H1 (cell line): ENCODE measurements around the gene SUB1. TPM values are rescaled to one million over a fixed set of nuclear protein-coding genes. Genes with fewer than 3 reads are reported as not detected.

ENCODE experiments used
- BRCA1 ChIP-seq: IDR thresholded peaks from 2 replicates; pipeline ENCODE4 v1.6.1; 2012; ENCODE audit warnings: low read depth, low read length, improper control_type of control experiment
- EZH2 ChIP-seq: fragments of 200-600 bp; sonication (generic); IDR thresholded peaks from 2 replicates; pipeline ENCODE4 v1.7.1; 2012; ENCODE audit warnings: low read depth, mild to moderate bottlenecking, moderate library complexity, low read length, inconsistent platforms; ENCODE audit not compliant: severe bottlenecking
- GABPA ChIP-seq: IDR thresholded peaks from 2 replicates; pipeline ENCODE4 v1.6.1; 2011; ENCODE audit warnings: mild to moderate bottlenecking, low read length, moderate library complexity, borderline replicate concordance; ENCODE audit not compliant: insufficient read depth
- PHF8 ChIP-seq: fragments of 200-600 bp; sonication (generic); conservative IDR thresholded peaks from 2 replicates; pipeline ENCODE4 v1.7.1; 2012; ENCODE audit warnings: low read depth, mild to moderate bottlenecking, inconsistent platforms, low read length, moderate library complexity
- POU5F1 ChIP-seq: IDR thresholded peaks from 2 replicates; pipeline ENCODE4 v1.6.1; 2011; ENCODE audit warnings: low read depth, mild to moderate bottlenecking, low read length, moderate library complexity
- SUZ12 ChIP-seq: fragments of 200-600 bp; sonication (generic); IDR thresholded peaks from 2 replicates; pipeline ENCODE4 v1.6.1; 2012; ENCODE audit warnings: mild to moderate bottlenecking, inconsistent platforms, low read length, moderate library complexity, mixed read lengths
- polyA plus RNA-seq, 7 experiments: library from polyadenylated mRNA; depleted of rRNA in 3 of 7; stranded (reverse) in 5 of 7; unstranded in 2 of 7; fragments of >200 nt in 5 of 7; fragments of 200-250 nt in 2 of 7; gene quantifications; 1 replicate in 5 of 7; 2 replicates in 1 of 7; 4 replicates in 1 of 7; pipeline versions ENCODE4 v1.2.1 to v1.2.3, GENCODE V29; 2011 to 2013; ENCODE audit warnings: missing spikeins in 2 of 7, mixed read lengths in 2 of 7
- total RNA-seq: library from RNA; stranded (reverse); fragmentation: NEBNext Ultra II Directional; extraction: Animal tissue kit (Norgen Biotek cat#: 25700); gene quantifications from 2 replicates; pipeline ENCODE4 v1.2.1, GENCODE V29; 2021

SUB1 gene
- total and polyA plus RNA-seq, 2 of the 8 experiments (the other 6 are each of a cell fraction or from before 2014, with no cell fraction given), result 83.9 to 325 TPM

GRCh38 chr5:32574540-32575175 is 10.7 kb upstream of the SUB1 start (continued):
- TF ChIP-seq BRCA1 (no peak), SUZ12 (no peak), EZH2 (no peak), GABPA (no peak), PHF8 (no peak), POU5F1 (no peak)
